ENCODE measurements around the gene RNF157. TPM values are rescaled to one million over a fixed set of nuclear protein-coding genes. Genes with fewer than 3 reads are reported as not detected.
A peak's percentile ranks its signal among the peaks of the same experiment; 100 is the strongest.

RNF157 gene
- total and polyA plus RNA-seq, 2 of the 13 experiments (the other 11 are each of a cell fraction or from before 2014, with no cell fraction given) = 0.44 to 1.5 TPM

- TF ChIP-seq BATF2 (CRISPR knock-in tag; IDR thresholded peaks at IDR 0.05) (peak; percentile 67; the same call in 1 of the 2 replicates), XRCC5 (optimal IDR thresholded peaks at IDR 0.05; ENCODE audit: low read length) (peak; percentile 63), GATAD2A (CRISPR knock-in tag; IDR thresholded peaks at IDR 0.05) (peak; percentile 13; the same call in 1 of the 2 replicates), ZNF337 (CRISPR knock-in tag; IDR thresholded peaks at IDR 0.05; ENCODE audit: borderline replicate concordance, low read depth) (no peak), PTBP1 (IDR thresholded peaks at IDR 0.05; ENCODE audit: low read depth, low read length, poor library complexity, severe bottlenecking) (no peak), TBX2 (CRISPR knock-in tag; IDR thresholded peaks at IDR 0.05; ENCODE audit: borderline replicate concordance) (peak; percentile 78), PHF21A (CRISPR knock-in tag; IDR thresholded peaks at IDR 0.05) (peak; percentile 97), NFE2 (CRISPR knock-in tag; IDR thresholded peaks at IDR 0.05) (no peak), THAP7 (CRISPR knock-in tag; IDR thresholded peaks at IDR 0.05) (no peak), FOXK2 (IDR thresholded peaks at IDR 0.05) (peak; percentile 78; the same call in 1 of the 2 replicates), ZNF644 (CRISPR knock-in tag; IDR thresholded peaks at IDR 0.05; ENCODE audit: low read depth) (no peak), HNF4A (CRISPR knock-in tag; IDR thresholded peaks at IDR 0.05) (peak; percentile 19; the same call in 1 of the 2 replicates), ZSCAN5A (CRISPR knock-in tag; IDR thresholded peaks at IDR 0.05; ENCODE audit: borderline replicate concordance) (no peak), POGZ (CRISPR knock-in tag; IDR thresholded peaks at IDR 0.05) (peak; percentile 97), NR1H2 (CRISPR knock-in tag; IDR thresholded peaks at IDR 0.05; ENCODE audit: borderline replicate concordance, low read depth) (no peak), DR1 (CRISPR knock-in tag; IDR thresholded peaks at IDR 0.05) (peak; percentile 85), MAZ (IDR thresholded peaks at IDR 0.05; ENCODE audit: borderline replicate concordance, low read depth, low read length) (peak; percentile 70; the same call in 1 of the 2 replicates), MAZ (CRISPR knock-in tag; IDR thresholded peaks at IDR 0.05; ENCODE audit: low read depth) (peak; percentile 45; the same call in 1 of the 2 replicates), ZNF879 (CRISPR knock-in tag; IDR thresholded peaks at IDR 0.05) (no peak), PHF8 (CRISPR knock-in tag; IDR thresholded peaks at IDR 0.05) (no peak; the same call in 1 of the 2 replicates), TAF1 (CRISPR knock-in tag; IDR thresholded peaks at IDR 0.05) (peak; percentile 29; the same call in 1 of the 2 replicates), ZNF788 (CRISPR knock-in tag; IDR thresholded peaks at IDR 0.05; ENCODE audit: borderline replicate concordance) (peak; percentile 44; the same call in 1 of the 2 replicates), NR2F2 (IDR thresholded peaks at IDR 0.05; ENCODE audit: borderline replicate concordance, low read depth) (no peak), ZNF709 (CRISPR knock-in tag; IDR thresholded peaks at IDR 0.05) (peak; percentile 49; the same call in 1 of the 2 replicates), MYPOP (CRISPR knock-in tag; IDR thresholded peaks at IDR 0.05) (peak; percentile 88)
These were observed 24.7 kb upstream of the RNF157 start, which contains the start of gene UBALD2 (continued) for GRCh38 chr17:76264755-76265623.
